ENCODE measurements around the gene PTPRG.

- TF ChIP-seq CTCF (IDR thresholded peaks at IDR 0.05): no peak
- no peak for TF ChIP-seq POLR2A (IDR thresholded peaks at IDR 0.05)
Observed at GRCh38 chr3:61638741-61639140, 77.4 kb downstream of the PTPRG start.

Data from adrenal gland (tissue), 5 donors.